Liver (tissue), 9 donors: ENCODE data around the gene IL23A. TPM values are rescaled to one million over a fixed set of nuclear protein-coding genes. Genes with fewer than 3 reads are reported as not detected.

ENCODE experiments used
- DNase-seq: peaks from one replicate; pipeline ENCODE4 v3.0.0-alpha.2; 2017; ENCODE audit warnings: low spot score
- H3K27ac ChIP-seq, 2 donors: one replicate each; pipeline ENCODE4 v1.7.0; 2013; ENCODE audit warnings: inconsistent platforms in 2 of 2, low read length in 2 of 2, control low read depth in 1 of 2, low read depth in 1 of 2, mild to moderate bottlenecking in 1 of 2
- H3K27me3 ChIP-seq, 4 donors: one replicate each; pipeline versions ENCODE4 v1.6.1 to v1.7.0; 2013; ENCODE audit warnings: low read length in 3 of 4, inconsistent platforms in 1 of 4, mild to moderate bottlenecking in 1 of 4, moderate library complexity in 1 of 4; ENCODE audit not compliant: control insufficient read depth in 4 of 4, insufficient read depth in 4 of 4
- H3K36me3 ChIP-seq, 4 donors: one replicate each; pipeline versions ENCODE4 v1.6.1 to v1.7.0; 2013; ENCODE audit warnings: low read length in 3 of 4, mild to moderate bottlenecking in 3 of 4, low read depth in 1 of 4, moderate library complexity in 1 of 4; ENCODE audit not compliant: control insufficient read depth in 4 of 4, insufficient read depth in 3 of 4
- H3K4me1 ChIP-seq, 4 donors: one replicate each; pipeline versions ENCODE4 v1.6.1 to v1.7.0; 2013; ENCODE audit warnings: low read length in 3 of 4, mild to moderate bottlenecking in 3 of 4, moderate library complexity in 1 of 4; ENCODE audit not compliant: control insufficient read depth in 4 of 4, insufficient read depth in 4 of 4
- H3K4me3 ChIP-seq, 3 donors: one replicate each; pipeline versions ENCODE4 v1.6.1 to v1.7.0; 2013; ENCODE audit warnings: low read length in 3 of 3, control low read depth in 1 of 3, low read depth in 1 of 3, mild to moderate bottlenecking in 1 of 3
- H3K9ac ChIP-seq, 2 donors: one replicate each; pipeline ENCODE4 v1.7.0; 2013; ENCODE audit warnings: low read length in 2 of 2, mild to moderate bottlenecking in 2 of 2, moderate library complexity in 2 of 2, control low read depth in 1 of 2, low read depth in 1 of 2
- H3K9me3 ChIP-seq, 4 donors: one replicate each; pipeline versions ENCODE4 v1.6.1 to v1.7.0; 2013; ENCODE audit warnings: low read length in 3 of 4; ENCODE audit not compliant: control insufficient read depth in 4 of 4
- CTCF ChIP-seq: fragments of 150-350 bp; IDR thresholded peaks from 2 replicates; pipeline ENCODE4 v1.5.1; 2017; ENCODE audit warnings: improper control_type of control experiment, low read depth, low read length; ENCODE audit not compliant: missing input control
- FOXA2 ChIP-seq: IDR thresholded peaks from 2 replicates; pipeline ENCODE4 v1.6.1; 2016; ENCODE audit warnings: antibody characterized with exemption
- GABPA ChIP-seq, 2 donors: IDR thresholded peaks in 1 of 2; conservative IDR thresholded peaks in 1 of 2; 2 replicates each; pipeline ENCODE4 v1.6.1; 2016; ENCODE audit warnings: antibody characterized with exemption in 2 of 2, mild to moderate bottlenecking in 1 of 2, moderate library complexity in 1 of 2
- HNF4A ChIP-seq, 2 donors: conservative IDR thresholded peaks; 2 replicates each; pipeline ENCODE4 v1.6.1; 2016; ENCODE audit warnings: antibody characterized with exemption in 2 of 2, mild to moderate bottlenecking in 2 of 2
- HNF4G ChIP-seq: IDR thresholded peaks from 2 replicates; pipeline ENCODE4 v1.6.1; 2016; ENCODE audit warnings: antibody characterized with exemption
- JUND ChIP-seq, 2 donors: IDR thresholded peaks; 2 replicates each; pipeline ENCODE4 v1.6.1; 2016; ENCODE audit warnings: antibody characterized with exemption in 2 of 2
- NR2F2 ChIP-seq: IDR thresholded peaks from 2 replicates; pipeline ENCODE4 v1.6.1; 2016; ENCODE audit warnings: antibody characterized with exemption
- SP1 ChIP-seq: IDR thresholded peaks from 2 replicates; pipeline ENCODE4 v1.6.1; 2018; ENCODE audit warnings: antibody characterized with exemption, mild to moderate bottlenecking
- YY1 ChIP-seq: IDR thresholded peaks from 2 replicates; pipeline ENCODE4 v1.6.1; 2016; ENCODE audit warnings: antibody characterized with exemption, mild to moderate bottlenecking
- WGBS: extraction: QIAGEN DNeasy Blood & Tissue Kit; methylation state at CpG from one replicate; pipeline ENCODE4 v1.1.7; 2013; 5-methylcytosine and 5-hydroxymethylcytosine counted together
- polyA plus RNA-seq, 2 donors: library from polyadenylated mRNA; stranded (reverse) in 1 of 2; unstranded in 1 of 2; fragments of 200-250 nt in 1 of 2; fragments of >200 nt in 1 of 2; fragmentation: Nextera tagmentation in 1 of 2; extraction: Ambion mirVana in 1 of 2; gene quantifications; one replicate each; pipeline versions ENCODE4 v1.2.1 to v1.2.3, GENCODE V29; 2013 to 2015
- total RNA-seq, 2 donors: library from RNA; depleted of rRNA; stranded (reverse); fragments of >200 nt; gene quantifications; one replicate each; pipeline ENCODE4 v1.2.3, GENCODE V29; 2014
- TF ChIP-seq, protein P1 (sequence below): IDR thresholded peaks from 2 replicates; pipeline ENCODE4 v1.6.1; 2016; ENCODE audit warnings: antibody characterized with exemption
- TF ChIP-seq, protein P2 (sequence below): IDR thresholded peaks from 2 replicates; pipeline ENCODE4 v1.6.1; 2016; ENCODE audit warnings: antibody characterized with exemption, mild to moderate bottlenecking
- donor health status: healthy.
- donor health status: healthy.
- donor health status: healthy.
- donor health status: healthy.
- donor health status: healthy.

IL23A gene
- total and polyA plus RNA-seq, 4 donors = 0.14 to 0.25 (median 0.22) TPM; not detected in 1

DNA sequence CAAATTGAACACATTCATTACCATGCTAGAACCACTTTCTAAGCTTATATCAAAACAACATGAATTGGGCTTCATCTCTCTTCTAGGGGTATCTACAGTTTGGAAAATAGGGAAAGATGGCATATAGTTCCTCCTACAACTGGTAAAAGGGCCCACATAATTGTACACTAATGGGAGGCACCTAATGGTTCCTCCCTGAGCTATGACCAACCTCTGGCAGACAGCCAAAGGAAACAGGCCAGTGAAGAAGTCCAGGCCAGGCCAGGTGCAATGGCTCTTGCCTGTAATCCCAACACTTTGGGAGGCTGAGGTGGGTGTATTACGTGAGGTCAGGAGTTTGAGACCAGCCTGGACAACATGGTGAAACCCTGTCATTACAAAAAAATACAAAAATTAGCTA, 47.2 kb downstream of the IL23A start:
- no peaks in the 10 kb centered on the region for H3K36me3 ChIP-seq
- TF ChIP-seq, protein P1, sequence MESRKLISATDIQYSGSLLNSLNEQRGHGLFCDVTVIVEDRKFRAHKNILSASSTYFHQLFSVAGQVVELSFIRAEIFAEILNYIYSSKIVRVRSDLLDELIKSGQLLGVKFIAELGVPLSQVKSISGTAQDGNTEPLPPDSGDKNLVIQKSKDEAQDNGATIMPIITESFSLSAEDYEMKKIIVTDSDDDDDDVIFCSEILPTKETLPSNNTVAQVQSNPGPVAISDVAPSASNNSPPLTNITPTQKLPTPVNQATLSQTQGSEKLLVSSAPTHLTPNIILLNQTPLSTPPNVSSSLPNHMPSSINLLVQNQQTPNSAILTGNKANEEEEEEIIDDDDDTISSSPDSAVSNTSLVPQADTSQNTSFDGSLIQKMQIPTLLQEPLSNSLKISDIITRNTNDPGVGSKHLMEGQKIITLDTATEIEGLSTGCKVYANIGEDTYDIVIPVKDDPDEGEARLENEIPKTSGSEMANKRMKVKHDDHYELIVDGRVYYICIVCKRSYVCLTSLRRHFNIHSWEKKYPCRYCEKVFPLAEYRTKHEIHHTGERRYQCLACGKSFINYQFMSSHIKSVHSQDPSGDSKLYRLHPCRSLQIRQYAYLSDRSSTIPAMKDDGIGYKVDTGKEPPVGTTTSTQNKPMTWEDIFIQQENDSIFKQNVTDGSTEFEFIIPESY = no peak
- TF ChIP-seq HNF4A (conservative IDR thresholded peaks at IDR 0.05) (no peak), FOXA2 (no peak), CTCF (no peak), HNF4G (no peak)
- no peak for DNase-seq
- no peak overlapping the region for H3K9ac ChIP-seq
- no peaks in the 10 kb centered on the region for H3K9me3 ChIP-seq
- H3K4me3 ChIP-seq = no peak overlapping the region
- 86% methylated on average over 1 of the region's 1 CpG for WGBS
- no peaks in the 10 kb centered on the region for H3K27me3 ChIP-seq
- no peak overlapping the region for H3K27ac ChIP-seq
- peaks cover 0 to 7% (median 6%) of the 10 kb centered on the region in 4 donors for H3K4me1 ChIP-seq

DNA sequence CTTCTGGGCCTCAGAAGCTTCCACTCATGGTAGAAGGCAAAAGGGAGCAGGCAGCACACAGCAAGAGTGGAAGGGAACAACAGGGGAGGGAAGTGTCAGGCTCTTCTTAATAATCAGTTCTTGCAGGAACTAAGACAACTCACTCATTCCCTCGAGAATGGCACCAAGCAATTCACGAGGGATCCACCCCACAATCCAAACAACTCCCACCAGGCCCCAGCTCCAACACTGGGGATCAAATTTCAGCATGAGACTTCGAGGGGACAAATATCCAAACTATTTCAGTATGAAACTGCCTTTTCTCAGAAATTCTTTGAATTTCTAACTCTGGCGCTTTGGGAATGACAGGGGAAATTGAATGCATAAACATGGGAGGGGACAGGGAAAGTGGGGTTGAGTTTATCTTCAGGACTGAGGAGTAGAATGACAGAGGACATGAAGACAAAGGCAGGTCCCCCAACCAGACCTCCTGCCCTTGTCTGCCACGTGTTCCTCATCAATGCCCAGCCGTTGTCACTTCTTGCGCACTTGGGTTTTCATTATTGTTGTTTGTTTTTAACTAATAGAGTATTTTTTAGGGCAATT, 48.6 kb downstream of the IL23A start:
- no peak overlapping the region for H3K27ac ChIP-seq
- peaks cover 0 to 7% (median 6%) of the 10 kb centered on the region in 4 donors for H3K4me1 ChIP-seq
- no peaks in the 10 kb centered on the region for H3K9me3 ChIP-seq
- H3K36me3 ChIP-seq = no peaks in the 10 kb centered on the region
- no peak for DNase-seq
- no peak overlapping the region for H3K4me3 ChIP-seq
- WGBS = 87% methylated on average over 7 of the region's 7 CpGs
- H3K27me3 ChIP-seq = no peaks in the 10 kb centered on the region
- TF ChIP-seq NR2F2 = no peak
- TF ChIP-seq, protein P2, sequence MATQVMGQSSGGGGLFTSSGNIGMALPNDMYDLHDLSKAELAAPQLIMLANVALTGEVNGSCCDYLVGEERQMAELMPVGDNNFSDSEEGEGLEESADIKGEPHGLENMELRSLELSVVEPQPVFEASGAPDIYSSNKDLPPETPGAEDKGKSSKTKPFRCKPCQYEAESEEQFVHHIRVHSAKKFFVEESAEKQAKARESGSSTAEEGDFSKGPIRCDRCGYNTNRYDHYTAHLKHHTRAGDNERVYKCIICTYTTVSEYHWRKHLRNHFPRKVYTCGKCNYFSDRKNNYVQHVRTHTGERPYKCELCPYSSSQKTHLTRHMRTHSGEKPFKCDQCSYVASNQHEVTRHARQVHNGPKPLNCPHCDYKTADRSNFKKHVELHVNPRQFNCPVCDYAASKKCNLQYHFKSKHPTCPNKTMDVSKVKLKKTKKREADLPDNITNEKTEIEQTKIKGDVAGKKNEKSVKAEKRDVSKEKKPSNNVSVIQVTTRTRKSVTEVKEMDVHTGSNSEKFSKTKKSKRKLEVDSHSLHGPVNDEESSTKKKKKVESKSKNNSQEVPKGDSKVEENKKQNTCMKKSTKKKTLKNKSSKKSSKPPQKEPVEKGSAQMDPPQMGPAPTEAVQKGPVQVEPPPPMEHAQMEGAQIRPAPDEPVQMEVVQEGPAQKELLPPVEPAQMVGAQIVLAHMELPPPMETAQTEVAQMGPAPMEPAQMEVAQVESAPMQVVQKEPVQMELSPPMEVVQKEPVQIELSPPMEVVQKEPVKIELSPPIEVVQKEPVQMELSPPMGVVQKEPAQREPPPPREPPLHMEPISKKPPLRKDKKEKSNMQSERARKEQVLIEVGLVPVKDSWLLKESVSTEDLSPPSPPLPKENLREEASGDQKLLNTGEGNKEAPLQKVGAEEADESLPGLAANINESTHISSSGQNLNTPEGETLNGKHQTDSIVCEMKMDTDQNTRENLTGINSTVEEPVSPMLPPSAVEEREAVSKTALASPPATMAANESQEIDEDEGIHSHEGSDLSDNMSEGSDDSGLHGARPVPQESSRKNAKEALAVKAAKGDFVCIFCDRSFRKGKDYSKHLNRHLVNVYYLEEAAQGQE = no peak
- TF ChIP-seq HNF4G = no peak
- no peak for TF ChIP-seq JUND (IDR thresholded peaks at IDR 0.05)
- no peak for TF ChIP-seq CTCF
- no peak for TF ChIP-seq SP1
- no peak for TF ChIP-seq YY1
- no peak for TF ChIP-seq GABPA (IDR thresholded peaks at IDR 0.05 in 1 of 2, conservative IDR thresholded peaks at IDR 0.05 in 1 of 2)
- no peak for TF ChIP-seq HNF4A (conservative IDR thresholded peaks at IDR 0.05)
- H3K9ac ChIP-seq = no peak overlapping the region
